Panc1 (cell line): ENCODE results near the gene MBD5.

ENCODE experiments used
- CTCF ChIP-seq: fragments of 450-650 bp; IDR thresholded peaks from 2 replicates; pipeline ENCODE4 v1.5.1; 2017; ENCODE audit warnings: mild to moderate bottlenecking
- POLR2AphosphoS5 ChIP-seq: IDR thresholded peaks from 2 replicates; pipeline ENCODE4 v1.6.1; 2012; ENCODE audit warnings: mild to moderate bottlenecking, low read depth, low read length, moderate library complexity
- SIN3A ChIP-seq: IDR thresholded peaks from 2 replicates; pipeline ENCODE4 v1.6.1; 2012; ENCODE audit warnings: low read depth, mild to moderate bottlenecking, low read length, moderate library complexity, borderline replicate concordance; ENCODE audit not compliant: insufficient read depth
- TCF7L2 ChIP-seq: IDR thresholded peaks from 2 replicates; pipeline ENCODE4 v1.6.1; 2011; ENCODE audit warnings: mild to moderate bottlenecking, low read depth, low read length, inconsistent platforms
- TF ChIP-seq, protein P1 (sequence below), 2 experiments: IDR thresholded peaks; 2 replicates each; pipeline ENCODE4 v1.6.1; 2011 to 2012; ENCODE audit warnings: low read depth in 2 of 2, control low read depth in 1 of 2, low read length in 1 of 2, mild to moderate bottlenecking in 1 of 2, moderate library complexity in 1 of 2; ENCODE audit not compliant: insufficient read depth in 1 of 2

DNA sequence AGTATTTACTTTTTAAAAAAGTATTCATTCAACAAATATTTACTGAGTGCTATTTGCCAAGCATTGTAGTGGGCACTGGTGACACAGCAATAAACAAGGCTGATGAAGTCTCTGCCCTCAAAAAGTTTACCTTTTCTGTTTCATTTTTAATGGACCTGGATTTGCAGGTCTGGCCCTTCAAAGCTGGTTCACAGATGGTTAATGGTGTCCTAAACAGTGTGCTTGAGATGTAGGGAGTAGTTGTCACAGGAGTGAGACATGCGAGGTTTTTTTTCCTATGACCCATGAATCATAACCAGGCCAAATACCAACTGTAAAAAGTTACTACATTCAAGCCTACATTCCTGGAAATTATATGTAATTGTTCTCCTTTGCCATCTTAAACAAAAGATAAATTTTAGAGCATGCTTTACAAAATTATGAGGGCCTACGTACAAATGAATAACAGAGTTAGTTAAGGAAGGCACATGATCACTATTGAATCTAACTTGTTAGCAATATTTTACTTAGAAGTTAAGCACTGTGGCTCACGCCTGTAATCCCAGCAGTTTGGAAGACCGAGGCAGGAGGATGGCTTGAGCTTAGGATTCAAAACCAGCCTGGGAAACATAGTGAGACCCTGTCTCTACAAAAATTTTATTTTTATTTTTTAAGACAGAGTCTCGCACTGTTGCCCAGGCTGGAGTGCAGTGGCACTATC is 223.9 kb downstream of the MBD5 start:
- TF ChIP-seq, protein P1, sequence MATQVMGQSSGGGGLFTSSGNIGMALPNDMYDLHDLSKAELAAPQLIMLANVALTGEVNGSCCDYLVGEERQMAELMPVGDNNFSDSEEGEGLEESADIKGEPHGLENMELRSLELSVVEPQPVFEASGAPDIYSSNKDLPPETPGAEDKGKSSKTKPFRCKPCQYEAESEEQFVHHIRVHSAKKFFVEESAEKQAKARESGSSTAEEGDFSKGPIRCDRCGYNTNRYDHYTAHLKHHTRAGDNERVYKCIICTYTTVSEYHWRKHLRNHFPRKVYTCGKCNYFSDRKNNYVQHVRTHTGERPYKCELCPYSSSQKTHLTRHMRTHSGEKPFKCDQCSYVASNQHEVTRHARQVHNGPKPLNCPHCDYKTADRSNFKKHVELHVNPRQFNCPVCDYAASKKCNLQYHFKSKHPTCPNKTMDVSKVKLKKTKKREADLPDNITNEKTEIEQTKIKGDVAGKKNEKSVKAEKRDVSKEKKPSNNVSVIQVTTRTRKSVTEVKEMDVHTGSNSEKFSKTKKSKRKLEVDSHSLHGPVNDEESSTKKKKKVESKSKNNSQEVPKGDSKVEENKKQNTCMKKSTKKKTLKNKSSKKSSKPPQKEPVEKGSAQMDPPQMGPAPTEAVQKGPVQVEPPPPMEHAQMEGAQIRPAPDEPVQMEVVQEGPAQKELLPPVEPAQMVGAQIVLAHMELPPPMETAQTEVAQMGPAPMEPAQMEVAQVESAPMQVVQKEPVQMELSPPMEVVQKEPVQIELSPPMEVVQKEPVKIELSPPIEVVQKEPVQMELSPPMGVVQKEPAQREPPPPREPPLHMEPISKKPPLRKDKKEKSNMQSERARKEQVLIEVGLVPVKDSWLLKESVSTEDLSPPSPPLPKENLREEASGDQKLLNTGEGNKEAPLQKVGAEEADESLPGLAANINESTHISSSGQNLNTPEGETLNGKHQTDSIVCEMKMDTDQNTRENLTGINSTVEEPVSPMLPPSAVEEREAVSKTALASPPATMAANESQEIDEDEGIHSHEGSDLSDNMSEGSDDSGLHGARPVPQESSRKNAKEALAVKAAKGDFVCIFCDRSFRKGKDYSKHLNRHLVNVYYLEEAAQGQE (IDR thresholded peaks at IDR 0.05; ENCODE audit: insufficient read depth in 1 of 2, low read depth in 2 of 2, low read length in 1 of 2), result no peak
- TF ChIP-seq CTCF (no peak), TCF7L2 (no peak), POLR2AphosphoS5 (no peak), SIN3A (no peak)
